ENCODE measurements around the gene PATJ. TPM values are rescaled to one million over a fixed set of nuclear protein-coding genes. Genes with fewer than 3 reads are reported as not detected.

The PATJ gene
- polyA plus RNA-seq, 1 donor from 2014 or later: 7.8 TPM

GRCh38 chr1:61782771-61783170, 40.5 kb downstream of the PATJ start:
- no peak overlapping the region for H3K27ac ChIP-seq (ENCODE audit: low read length)
- H4K20me1 ChIP-seq (ENCODE audit: insufficient read depth): no peaks in the 10 kb centered on the region
- H3K4me2 ChIP-seq (ENCODE audit: low read length): no peak overlapping the region
- no peaks in the 10 kb centered on the region for H3K27me3 ChIP-seq (ENCODE audit: insufficient read depth, low read depth, low read length)
- H3F3A ChIP-seq (ENCODE audit: insufficient read depth, low read length, poor library complexity, severe bottlenecking): no peaks in the 10 kb centered on the region
- no peak overlapping the region for H2AFZ ChIP-seq (ENCODE audit: low read depth, low read length)
- H3K4me3 ChIP-seq (ENCODE audit: low read length): no peak overlapping the region
- TF ChIP-seq EZH2 (IDR thresholded peaks at IDR 0.05; ENCODE audit: borderline replicate concordance, insufficient read depth, low read length, poor library complexity, severe bottlenecking): no peak
- TF ChIP-seq TAF1 (IDR thresholded peaks at IDR 0.05; ENCODE audit: low read depth): no peak
- no peak for TF ChIP-seq RAD21 (conservative IDR thresholded peaks at IDR 0.05)
- no peak for TF ChIP-seq POLR2AphosphoS5 (IDR thresholded peaks at IDR 0.05)
- no peak for TF ChIP-seq SMC3 (conservative IDR thresholded peaks at IDR 0.05; ENCODE audit: poor library complexity)
- TF ChIP-seq REST (IDR thresholded peaks at IDR 0.05; ENCODE audit: borderline replicate concordance): no peak
- no peak for TF ChIP-seq CTCF (IDR thresholded peaks at IDR 0.05; ENCODE audit: poor library complexity, severe bottlenecking)
- no peak for TF ChIP-seq MXI1 (conservative IDR thresholded peaks at IDR 0.05; ENCODE audit: poor library complexity, severe bottlenecking)
- TF ChIP-seq EP300 (conservative IDR thresholded peaks at IDR 0.05; ENCODE audit: poor library complexity, severe bottlenecking): no peak
- no peaks in the 10 kb centered on the region for H3K9me2 ChIP-seq (ENCODE audit: insufficient read depth, low read length)
- H3K9me3 ChIP-seq (ENCODE audit: low read length): no peaks in the 10 kb centered on the region
- H3K79me2 ChIP-seq (replicated peaks; ENCODE audit: insufficient read depth, low read length): no peaks in the 10 kb centered on the region
- no peak overlapping the region for H3K9ac ChIP-seq (ENCODE audit: low read length)
- H3K36me3 ChIP-seq (ENCODE audit: insufficient read depth, low read length): no peaks in the 10 kb centered on the region

GRCh38 chr1:61784726-61785125, 42.4 kb downstream of the PATJ start:
- no peak for TF ChIP-seq SMC3 (conservative IDR thresholded peaks at IDR 0.05; ENCODE audit: poor library complexity)
- no peak for TF ChIP-seq RAD21 (conservative IDR thresholded peaks at IDR 0.05)
- no peak for TF ChIP-seq EZH2 (IDR thresholded peaks at IDR 0.05; ENCODE audit: borderline replicate concordance, insufficient read depth, low read length, poor library complexity, severe bottlenecking)
- TF ChIP-seq TAF1 (IDR thresholded peaks at IDR 0.05; ENCODE audit: low read depth): no peak
- no peak for TF ChIP-seq CTCF (IDR thresholded peaks at IDR 0.05; ENCODE audit: poor library complexity, severe bottlenecking)
- TF ChIP-seq POLR2AphosphoS5 (IDR thresholded peaks at IDR 0.05): no peak
- TF ChIP-seq EP300 (conservative IDR thresholded peaks at IDR 0.05; ENCODE audit: poor library complexity, severe bottlenecking): no peak
- TF ChIP-seq REST (IDR thresholded peaks at IDR 0.05; ENCODE audit: borderline replicate concordance): no peak
- TF ChIP-seq MXI1 (conservative IDR thresholded peaks at IDR 0.05; ENCODE audit: poor library complexity, severe bottlenecking): no peak
- H3K9me2 ChIP-seq (ENCODE audit: insufficient read depth, low read length): no peaks in the 10 kb centered on the region
- H3K36me3 ChIP-seq (ENCODE audit: insufficient read depth, low read length): no peaks in the 10 kb centered on the region
- H3K9ac ChIP-seq (ENCODE audit: low read length): no peak overlapping the region
- H3K79me2 ChIP-seq (replicated peaks; ENCODE audit: insufficient read depth, low read length): no peaks in the 10 kb centered on the region
- H3K4me2 ChIP-seq (ENCODE audit: low read length): no peak overlapping the region
- no peak overlapping the region for H3K4me3 ChIP-seq (ENCODE audit: low read length)
- H4K20me1 ChIP-seq (ENCODE audit: insufficient read depth): no peaks in the 10 kb centered on the region
- H3K9me3 ChIP-seq (ENCODE audit: low read length): no peaks in the 10 kb centered on the region
- H2AFZ ChIP-seq (ENCODE audit: low read depth, low read length): no peak overlapping the region
- no peaks in the 10 kb centered on the region for H3K27me3 ChIP-seq (ENCODE audit: insufficient read depth, low read depth, low read length)
- H3K27ac ChIP-seq (ENCODE audit: low read length): no peak overlapping the region
- H3F3A ChIP-seq (ENCODE audit: insufficient read depth, low read length, poor library complexity, severe bottlenecking): no peaks in the 10 kb centered on the region

All from neural cell (in vitro differentiated cells).